Cardiac muscle cell (in vitro differentiated cells and primary cell): ENCODE data around the gene EXOC6. TPM values are rescaled to one million over a fixed set of nuclear protein-coding genes. Genes with fewer than 3 reads are reported as not detected.

Source experiments
- DNase-seq, 2 donors: peaks; one replicate each; pipeline versions ENCODE4 v3.0.0 to v3.0.0-alpha.2; 2010 to 2017; ENCODE audit warnings: low read depth in 1 of 2, low spot score in 1 of 2
- H3K27ac ChIP-seq: fragments of 200-600 bp; sonication (generic); 2 replicates; pipeline ENCODE4 v1.5.1; 2016
- H3K27me3 ChIP-seq: fragments of 200-600 bp; sonication (generic); 2 replicates; pipeline ENCODE4 v1.6.0; 2016; ENCODE audit warnings: control low read depth
- H3K36me3 ChIP-seq: fragments of 200-600 bp; sonication (generic); 2 replicates; pipeline ENCODE4 v1.5.1; 2016; ENCODE audit warnings: control low read depth
- H3K4me1 ChIP-seq: fragments of 200-600 bp; sonication (generic); 2 replicates; pipeline ENCODE4 v1.8.1; 2017; ENCODE audit warnings: low read depth, mild to moderate bottlenecking, mixed run types
- H3K4me3 ChIP-seq: fragments of 200-600 bp; sonication (generic); 2 replicates; pipeline ENCODE4 v1.5.1; 2016; ENCODE audit warnings: mild to moderate bottlenecking
- H3K9me3 ChIP-seq: fragments of 200-600 bp; sonication (generic); 2 replicates; pipeline ENCODE4 v1.5.1; 2017; ENCODE audit warnings: low read depth, mild to moderate bottlenecking, control low read depth
- polyA plus RNA-seq: library from polyadenylated mRNA; unstranded; fragments of >200 nt; fragmentation: Nextera tagmentation; extraction: Ambion mirVana; gene quantifications from 2 replicates; pipeline ENCODE4 v1.2.1, GENCODE V29; 2016
- total RNA-seq: library from RNA; depleted of rRNA; stranded (reverse); fragments of >200 nt; gene quantifications from 2 replicates; pipeline ENCODE4 v1.2.3, GENCODE V29; 2016
- TF ChIP-seq, protein P1 (sequence below): IDR thresholded peaks from 2 replicates; pipeline ENCODE4 v1.5.1; 2012; ENCODE audit warnings: low read depth, mild to moderate bottlenecking, low read length

EXOC6 gene
- total and polyA plus RNA-seq, 2 experiments from 2014 or later, result 5.7 to 6.3 TPM

DNA sequence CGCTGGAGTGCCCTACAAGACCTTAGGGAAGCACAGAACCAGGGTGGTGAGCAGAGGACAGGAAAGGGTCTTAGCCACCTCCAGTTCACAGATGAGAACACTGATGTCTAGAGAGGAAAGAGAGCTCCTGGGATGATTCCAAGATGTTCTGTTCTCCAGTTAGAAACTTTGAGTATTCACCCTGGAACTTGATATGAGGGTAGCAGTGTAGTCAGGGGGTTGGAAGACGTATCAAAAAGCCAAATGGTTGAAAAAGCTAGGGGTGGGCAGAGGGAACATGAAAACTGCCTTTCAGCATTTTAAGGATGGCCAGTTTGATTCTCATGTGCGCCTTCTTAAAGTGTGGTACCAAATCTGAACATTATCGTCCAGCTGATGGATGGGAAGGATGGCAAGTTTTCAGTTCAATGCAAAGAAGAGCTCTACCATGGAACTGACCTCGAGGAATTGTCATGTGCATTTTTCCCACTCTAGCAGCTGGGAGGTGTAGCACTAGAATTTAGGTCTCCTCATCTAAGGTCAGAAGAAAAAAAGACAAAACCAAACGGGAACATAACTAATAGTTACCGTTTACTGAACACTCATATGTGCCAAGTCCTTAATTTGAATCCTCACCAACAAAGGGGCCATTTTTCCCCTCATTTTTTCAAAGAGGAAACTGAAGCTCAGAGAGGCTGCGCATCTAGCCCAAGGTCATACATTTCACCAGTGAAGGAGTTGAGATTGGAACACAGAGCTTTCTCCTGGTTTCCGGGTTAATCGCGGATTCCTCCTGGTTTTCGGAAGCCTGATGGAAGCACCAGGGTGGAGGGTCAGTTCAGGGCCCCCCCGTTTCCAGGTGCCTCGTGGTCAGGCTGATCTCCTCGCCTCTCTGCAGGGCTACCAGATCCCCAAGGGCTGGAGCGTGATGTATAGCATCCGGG lies 219.4 kb downstream of the EXOC6 start:
- peak overlapping the region; percentile 17 for H3K4me3 ChIP-seq

DNA sequence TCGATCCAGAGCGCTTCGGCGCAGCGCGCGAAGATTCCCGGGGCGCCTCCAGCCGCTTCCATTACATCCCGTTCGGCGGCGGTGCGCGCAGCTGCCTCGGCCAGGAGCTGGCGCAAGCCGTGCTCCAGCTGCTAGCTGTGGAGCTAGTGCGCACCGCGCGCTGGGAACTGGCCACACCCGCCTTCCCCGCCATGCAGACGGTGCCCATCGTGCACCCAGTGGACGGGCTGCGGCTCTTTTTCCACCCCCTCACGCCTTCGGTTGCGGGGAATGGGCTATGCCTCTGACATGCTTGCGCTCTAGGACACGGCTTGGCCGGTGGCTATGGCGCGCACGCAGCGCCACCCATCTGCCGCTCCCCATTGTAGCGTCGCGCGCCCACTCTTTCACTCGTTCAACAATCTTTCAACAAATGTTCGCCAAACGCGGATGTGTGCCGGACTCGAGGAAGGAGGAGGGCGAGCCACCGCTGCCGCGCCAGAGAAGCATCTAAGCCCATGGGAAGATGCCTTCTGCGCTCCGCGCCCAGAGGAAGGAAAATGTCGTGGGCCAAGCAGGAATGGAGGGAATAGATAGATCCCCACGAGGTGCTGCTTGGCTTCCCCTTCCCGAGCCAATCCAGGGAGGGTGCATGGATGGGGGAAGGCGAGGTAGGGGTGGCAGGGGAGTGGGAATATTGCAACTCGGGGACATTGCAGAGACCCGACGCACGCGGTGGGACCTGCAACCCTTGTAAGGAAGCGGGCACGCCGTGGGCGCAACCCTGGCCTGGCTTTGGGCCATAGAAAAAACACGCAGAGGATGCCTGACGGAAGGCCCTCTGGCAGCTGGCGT lies 220.3 kb downstream of the EXOC6 start:
- Histone ChIP-seq H3K27me3 (peaks cover 96% of the 10 kb centered on the region), H3K4me1 (peaks cover 4% of the 10 kb centered on the region), H3K4me3 (peak overlapping the region; percentile 17), H3K9me3 (no peaks in the 10 kb centered on the region), H3K27ac (no peak overlapping the region), H3K36me3 (no peaks in the 10 kb centered on the region)
- TF ChIP-seq, protein P1, sequence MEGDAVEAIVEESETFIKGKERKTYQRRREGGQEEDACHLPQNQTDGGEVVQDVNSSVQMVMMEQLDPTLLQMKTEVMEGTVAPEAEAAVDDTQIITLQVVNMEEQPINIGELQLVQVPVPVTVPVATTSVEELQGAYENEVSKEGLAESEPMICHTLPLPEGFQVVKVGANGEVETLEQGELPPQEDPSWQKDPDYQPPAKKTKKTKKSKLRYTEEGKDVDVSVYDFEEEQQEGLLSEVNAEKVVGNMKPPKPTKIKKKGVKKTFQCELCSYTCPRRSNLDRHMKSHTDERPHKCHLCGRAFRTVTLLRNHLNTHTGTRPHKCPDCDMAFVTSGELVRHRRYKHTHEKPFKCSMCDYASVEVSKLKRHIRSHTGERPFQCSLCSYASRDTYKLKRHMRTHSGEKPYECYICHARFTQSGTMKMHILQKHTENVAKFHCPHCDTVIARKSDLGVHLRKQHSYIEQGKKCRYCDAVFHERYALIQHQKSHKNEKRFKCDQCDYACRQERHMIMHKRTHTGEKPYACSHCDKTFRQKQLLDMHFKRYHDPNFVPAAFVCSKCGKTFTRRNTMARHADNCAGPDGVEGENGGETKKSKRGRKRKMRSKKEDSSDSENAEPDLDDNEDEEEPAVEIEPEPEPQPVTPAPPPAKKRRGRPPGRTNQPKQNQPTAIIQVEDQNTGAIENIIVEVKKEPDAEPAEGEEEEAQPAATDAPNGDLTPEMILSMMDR, result no peak
- peak; percentile 60 to 63 for DNase-seq

More for the DNA sequence above, 219.4 kb downstream of the EXOC6 start:
- no peaks in the 10 kb centered on the region for H3K36me3 ChIP-seq
- H3K27ac ChIP-seq, result no peak overlapping the region
- no peaks in the 10 kb centered on the region for H3K9me3 ChIP-seq
- no peak for DNase-seq
- peaks cover 4% of the 10 kb centered on the region for H3K4me1 ChIP-seq
- H3K27me3 ChIP-seq, result peaks cover 96% of the 10 kb centered on the region
- TF ChIP-seq, protein P1, result no peak

DNA sequence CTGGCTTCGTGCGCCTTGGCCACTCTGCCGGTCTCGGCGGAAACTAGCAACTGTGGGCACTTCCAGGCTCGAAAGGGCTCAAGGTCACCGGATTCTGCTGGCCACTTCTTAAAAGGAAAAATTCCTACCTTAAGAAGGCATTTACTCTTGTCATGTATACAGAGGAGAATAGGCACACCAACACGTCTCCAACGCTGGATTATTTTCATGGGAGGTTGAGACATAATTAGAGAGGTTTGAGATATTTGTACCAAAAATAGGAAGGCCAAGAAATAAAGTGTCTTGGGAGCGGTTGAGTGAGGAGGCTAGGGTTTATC lies 220.9 kb downstream of the EXOC6 start:
- H3K4me1 ChIP-seq, result peaks cover 4% of the 10 kb centered on the region
- H3K27me3 ChIP-seq, result peaks cover 96% of the 10 kb centered on the region
- TF ChIP-seq, protein P1, result no peak
- H3K27ac ChIP-seq, result no peak overlapping the region
- no peak for DNase-seq
- no peaks in the 10 kb centered on the region for H3K36me3 ChIP-seq
- no peak overlapping the region for H3K4me3 ChIP-seq
- H3K9me3 ChIP-seq, result no peaks in the 10 kb centered on the region

DNA sequence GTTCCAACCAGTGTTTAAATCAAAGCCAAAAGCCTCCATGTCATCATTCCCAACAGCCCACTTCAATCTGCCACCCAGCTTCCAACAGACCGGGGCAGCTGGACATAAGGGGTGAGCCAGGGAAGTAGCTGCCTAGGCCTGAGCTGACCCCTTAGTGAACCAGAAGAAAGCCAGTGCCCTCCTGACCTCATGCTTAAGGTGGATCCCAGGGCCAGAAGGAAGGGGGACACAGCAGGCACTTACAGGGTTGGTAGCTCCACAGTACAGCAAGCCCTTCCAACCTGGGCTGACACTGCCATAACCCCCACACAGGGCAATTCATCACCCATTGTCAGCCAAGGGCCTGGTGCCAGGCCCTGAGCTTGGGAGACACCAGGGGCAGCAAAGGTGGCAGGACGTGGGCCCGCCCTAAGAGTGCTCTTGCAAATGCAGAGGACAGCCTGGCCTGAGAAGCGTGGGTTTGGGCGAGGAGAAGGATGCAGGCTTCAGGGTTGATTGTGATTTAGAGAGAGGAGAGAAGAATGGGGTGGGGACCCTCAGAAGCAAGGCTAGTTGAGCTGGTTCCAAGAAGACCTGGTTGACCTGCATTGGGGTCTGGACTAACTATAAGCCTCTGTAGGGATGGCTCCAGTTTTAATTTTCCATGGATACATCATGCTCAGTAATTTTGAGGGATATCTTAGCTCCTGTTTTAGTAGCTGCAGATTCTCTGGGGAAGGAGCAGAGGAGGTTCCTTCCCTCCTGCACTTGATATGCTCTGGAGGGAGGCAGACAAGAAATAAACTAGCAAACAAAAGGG lies 222.3 kb downstream of the EXOC6 start:
- no peak for DNase-seq
- TF ChIP-seq, protein P1, result no peak
- H3K4me1 ChIP-seq, result peaks cover 6% of the 10 kb centered on the region

DNA sequence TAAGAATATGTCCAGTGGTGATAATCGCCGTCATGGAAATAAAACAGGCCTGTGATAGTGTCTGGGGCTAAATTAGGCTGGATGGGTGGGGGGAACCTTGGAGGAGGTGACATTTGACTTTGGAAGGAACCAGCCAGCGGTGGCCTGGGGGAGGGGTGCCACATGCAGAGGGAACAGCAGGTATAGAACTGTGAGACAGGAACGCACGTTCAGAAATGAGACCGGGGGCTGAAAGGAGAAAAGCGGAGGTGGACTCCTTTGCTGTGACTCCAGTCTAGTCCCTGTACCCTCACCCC lies 222.8 kb downstream of the EXOC6 start:
- no peaks in the 10 kb centered on the region for H3K9me3 ChIP-seq
- no peak overlapping the region for H3K27ac ChIP-seq
- TF ChIP-seq, protein P1, result no peak
- DNase-seq, result no peak
- no peaks in the 10 kb centered on the region for H3K36me3 ChIP-seq
- peaks cover 6% of the 10 kb centered on the region for H3K4me1 ChIP-seq
- H3K27me3 ChIP-seq, result peaks cover 96% of the 10 kb centered on the region
- no peak overlapping the region for H3K4me3 ChIP-seq

More for the DNA sequence above, 222.3 kb downstream of the EXOC6 start:
- Histone ChIP-seq H3K9me3 (no peaks in the 10 kb centered on the region), H3K27ac (no peak overlapping the region), H3K27me3 (peaks cover 96% of the 10 kb centered on the region), H3K4me3 (no peak overlapping the region), H3K36me3 (no peaks in the 10 kb centered on the region)
